GM18861 (cell line): ENCODE data around the gene POU2F1.

Experiments used
- ATAC-seq: cut with Tn5 transposase; IDR thresholded peaks from one replicate; pipeline ENCODE4 v1.9.1; 2021; ENCODE audit not compliant: unreplicated experiment

Gene POU2F1

GRCh38 chr1:167359295-167359694 is 138.6 kb downstream of the POU2F1 start:
- no peak for ATAC-seq

GRCh38 chr1:167360120-167360519 is 139.4 kb downstream of the POU2F1 start:
- ATAC-seq: no peak

- no peak for ATAC-seq
These were observed 142.0 kb downstream of the POU2F1 start for GRCh38 chr1:167362638-167363037.

GRCh38 chr1:167364826-167365225 is 144.1 kb downstream of the POU2F1 start:
- ATAC-seq: no peak

- ATAC-seq: no peak
These were observed 144.7 kb downstream of the POU2F1 start for GRCh38 chr1:167365360-167365759.

- ATAC-seq: no peak
These were observed 147.0 kb downstream of the POU2F1 start for GRCh38 chr1:167367705-167368104.

- ATAC-seq: no peak
These were observed 148.5 kb downstream of the POU2F1 start for GRCh38 chr1:167369175-167369574.

GRCh38 chr1:167369933-167370332 is 149.2 kb downstream of the POU2F1 start:
- no peak for ATAC-seq

- no peak for ATAC-seq
These were observed 150.3 kb downstream of the POU2F1 start for GRCh38 chr1:167371030-167371429.

GRCh38 chr1:167373398-167373797 is 152.7 kb downstream of the POU2F1 start:
- ATAC-seq: no peak

- ATAC-seq: no peak
These were observed 153.3 kb downstream of the POU2F1 start for GRCh38 chr1:167373986-167374385.

GRCh38 chr1:167375949-167376348 is 155.3 kb downstream of the POU2F1 start:
- ATAC-seq: no peak

GRCh38 chr1:167387251-167387910 is 166.7 kb downstream of the POU2F1 start:
- ATAC-seq: no peak

- ATAC-seq: no peak
These were observed 168.3 kb downstream of the POU2F1 start for GRCh38 chr1:167388976-167389375.

GRCh38 chr1:167392200-167392696 is 171.6 kb downstream of the POU2F1 start:
- ATAC-seq: no peak

- no peak for ATAC-seq
These were observed 179.8 kb downstream of the POU2F1 start for GRCh38 chr1:167400359-167400953.

GRCh38 chr1:167401260-167401873 is 180.7 kb downstream of the POU2F1 start:
- ATAC-seq: peak; percentile 67

- no peak for ATAC-seq
These were observed 183.6 kb downstream of the POU2F1 start for GRCh38 chr1:167404161-167404888.

- no peak for ATAC-seq
These were observed 184.2 kb downstream of the POU2F1 start for GRCh38 chr1:167404908-167405307.

- no peak for ATAC-seq
These were observed 187.7 kb downstream of the POU2F1 start for GRCh38 chr1:167408355-167408754.

GRCh38 chr1:167409183-167409582 is 188.5 kb downstream of the POU2F1 start:
- no peak for ATAC-seq

GRCh38 chr1:167412072-167412471 is 191.4 kb downstream of the POU2F1 start:
- ATAC-seq: no peak
